Activated CD4-positive, alpha-beta T cell treated with anti-CD3 and anti-CD28 coated beads for 4 hours (primary cell): ENCODE measurements around the gene NF1.
"Not testable (repeated sequence)": the region's sequence is repeated elsewhere in the genome, so short reads cannot be mapped to it uniquely, and the experiment has no call there.

Experiments
- DNase-seq, 2 donors: peaks; one replicate each; pipeline ENCODE4 v3.0.0-alpha.2; 2020

NF1 gene

GRCh38 chr17:31131299-31131698, 36.5 kb downstream of the NF1 start:
- no peak for DNase-seq

DNA sequence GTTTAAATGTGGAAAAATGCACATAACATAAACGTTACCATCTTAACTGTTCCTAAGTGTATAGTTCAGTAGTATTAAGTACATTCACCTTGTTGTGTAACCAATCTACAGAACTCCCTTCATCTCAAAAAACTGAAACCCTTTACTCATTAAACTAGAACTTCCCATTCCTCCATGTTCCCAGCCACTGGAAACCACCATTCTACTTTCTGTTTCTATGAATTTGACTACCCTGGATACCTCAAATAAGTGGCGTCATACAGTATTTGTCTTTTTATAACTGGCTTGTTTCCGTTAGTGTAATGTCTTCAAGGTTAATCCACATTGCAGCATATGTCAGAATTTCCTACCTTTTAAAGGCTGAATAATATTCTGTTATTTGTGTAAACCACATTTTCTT, 38.2 kb downstream of the NF1 start:
- no peak for DNase-seq

- no peak for DNase-seq
Measured at GRCh38 chr17:31134576-31134975, 39.8 kb downstream of the NF1 start.

DNA sequence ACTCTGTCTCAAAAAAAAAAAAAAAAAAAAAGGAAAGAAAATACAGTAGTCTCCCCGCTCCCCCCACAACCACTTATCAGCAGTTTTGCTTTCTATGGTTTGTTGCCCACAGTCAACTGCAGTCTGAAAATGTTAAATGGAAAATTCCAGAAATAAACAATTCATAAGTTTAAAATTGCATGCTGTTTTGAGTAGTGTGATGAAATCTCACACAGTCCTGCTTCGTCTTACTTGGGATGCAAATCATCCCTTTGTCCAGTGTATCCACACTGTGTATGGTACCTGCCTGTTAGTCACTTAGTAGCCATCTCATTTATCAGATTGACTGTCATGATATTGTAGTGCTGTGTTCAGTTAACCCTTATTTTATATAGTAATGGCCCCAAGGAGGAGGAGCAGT, 41.5 kb downstream of the NF1 start:
- no peak for DNase-seq

GRCh38 chr17:31140111-31140510, 45.3 kb downstream of the NF1 start:
- DNase-seq, result no peak

- no peak for DNase-seq
Measured at GRCh38 chr17:31144428-31144827, 49.7 kb downstream of the NF1 start.

DNA sequence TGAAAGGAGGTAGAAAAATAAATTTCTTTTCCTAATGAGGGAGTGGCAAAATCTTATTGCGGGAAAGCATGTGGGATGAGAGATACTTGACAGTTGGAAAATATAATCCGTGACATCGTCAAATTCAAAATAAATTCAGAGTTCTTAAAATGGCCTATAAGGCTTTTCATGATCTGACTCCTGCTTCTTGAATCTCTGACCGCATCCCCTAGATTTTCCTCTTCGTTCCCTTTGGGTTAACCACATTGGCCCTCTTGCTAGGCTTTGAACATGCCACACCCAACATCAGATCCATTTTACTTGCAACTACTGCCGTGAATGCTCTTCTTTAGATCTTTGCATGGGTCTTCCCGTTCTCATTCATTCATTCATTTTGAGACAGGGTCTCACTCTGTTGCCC, 50.1 kb downstream of the NF1 start:
- DNase-seq, result no peak

- DNase-seq, result no peak
Measured at GRCh38 chr17:31147507-31148202, 52.9 kb downstream of the NF1 start.

GRCh38 chr17:31148205-31148604, 53.4 kb downstream of the NF1 start:
- DNase-seq, result no peak

GRCh38 chr17:31152271-31152670, 57.5 kb downstream of the NF1 start:
- no peak for DNase-seq

DNA sequence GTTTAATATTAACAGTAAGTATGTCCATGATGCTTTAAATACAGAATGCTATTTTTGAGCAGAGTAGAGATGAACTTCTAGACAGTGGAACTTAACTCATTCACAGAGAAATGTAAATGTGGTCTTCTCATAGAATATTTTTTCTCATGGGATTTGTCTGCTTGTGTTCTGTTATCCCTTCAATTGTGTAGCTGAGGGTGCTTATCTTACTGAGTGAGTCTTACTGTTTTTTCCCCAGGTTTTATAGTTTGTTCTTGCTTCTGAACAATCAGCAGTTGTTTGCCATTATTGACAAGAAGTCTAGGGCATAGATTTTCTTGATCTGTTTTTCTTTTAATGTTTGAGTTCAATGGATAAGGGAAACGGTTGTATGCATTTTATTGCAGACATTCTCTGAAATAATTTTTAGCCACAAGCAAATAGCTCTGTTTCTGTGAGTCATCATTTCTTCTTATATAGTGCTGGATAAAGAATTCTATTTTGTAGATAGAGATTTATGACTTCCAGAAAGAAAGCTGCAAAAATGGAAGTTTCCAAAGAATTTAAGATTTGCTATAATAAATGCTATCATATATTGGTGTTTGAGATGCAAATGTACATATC, 60.5 kb downstream of the NF1 start:
- no peak for DNase-seq

- no peak for DNase-seq
Measured at GRCh38 chr17:31156326-31156725, 61.5 kb downstream of the NF1 start.

GRCh38 chr17:31156864-31157263, 62.1 kb downstream of the NF1 start:
- DNase-seq, result not testable (repeated sequence)

GRCh38 chr17:31158746-31159377, 64.1 kb downstream of the NF1 start:
- no peak for DNase-seq

DNA sequence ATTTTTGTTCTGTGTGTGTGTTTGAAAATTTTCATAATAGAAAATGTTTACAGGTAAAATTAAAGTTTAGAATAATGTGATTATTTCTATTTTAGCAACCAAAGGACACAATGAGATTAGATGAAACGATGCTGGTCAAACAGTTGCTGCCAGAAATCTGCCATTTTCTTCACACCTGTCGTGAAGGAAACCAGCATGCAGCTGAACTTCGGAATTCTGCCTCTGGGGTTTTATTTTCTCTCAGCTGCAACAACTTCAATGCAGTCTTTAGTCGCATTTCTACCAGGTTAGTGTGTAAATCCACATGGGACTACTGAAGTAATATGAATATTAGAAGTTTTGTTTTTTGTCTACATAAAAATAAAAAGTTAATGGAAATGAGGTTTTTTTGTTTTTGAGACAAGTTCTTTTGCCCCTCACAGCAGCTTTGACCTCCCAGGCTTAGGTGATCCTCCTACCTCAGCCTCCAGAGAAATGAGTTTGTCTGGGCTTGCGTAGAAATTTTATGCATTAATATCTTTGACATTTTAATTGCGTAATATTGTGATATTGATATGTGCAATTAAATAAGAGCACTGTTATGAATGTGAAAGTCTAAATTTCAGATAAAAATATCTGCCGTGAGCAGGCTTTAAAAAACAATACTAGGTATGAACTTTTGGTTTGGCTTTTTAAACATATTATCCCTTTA, 68.5 kb downstream of the NF1 start:
- DNase-seq, result no peak

DNA sequence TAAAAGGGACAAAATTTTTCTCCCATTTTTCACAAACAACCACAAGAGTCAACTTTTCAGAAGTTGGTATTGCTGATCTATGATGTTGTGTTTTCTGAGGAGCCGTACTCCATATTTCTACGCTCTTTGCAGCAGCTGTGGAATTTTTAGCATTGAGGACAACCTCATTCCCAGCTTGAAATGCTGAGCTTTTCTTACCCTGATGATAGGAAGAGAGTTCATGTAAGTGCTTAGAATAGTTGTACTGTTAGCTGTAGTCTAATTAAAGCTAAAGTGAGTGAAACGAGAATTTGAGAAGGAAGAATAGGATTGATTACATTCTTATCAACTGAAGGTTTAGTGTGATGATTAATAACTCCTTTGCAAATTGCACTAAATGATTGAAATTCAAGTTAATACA, 72.3 kb downstream of the NF1 start:
- no peak for DNase-seq

- no peak for DNase-seq
Measured at GRCh38 chr17:31171701-31172100, 76.9 kb downstream of the NF1 start.

DNA sequence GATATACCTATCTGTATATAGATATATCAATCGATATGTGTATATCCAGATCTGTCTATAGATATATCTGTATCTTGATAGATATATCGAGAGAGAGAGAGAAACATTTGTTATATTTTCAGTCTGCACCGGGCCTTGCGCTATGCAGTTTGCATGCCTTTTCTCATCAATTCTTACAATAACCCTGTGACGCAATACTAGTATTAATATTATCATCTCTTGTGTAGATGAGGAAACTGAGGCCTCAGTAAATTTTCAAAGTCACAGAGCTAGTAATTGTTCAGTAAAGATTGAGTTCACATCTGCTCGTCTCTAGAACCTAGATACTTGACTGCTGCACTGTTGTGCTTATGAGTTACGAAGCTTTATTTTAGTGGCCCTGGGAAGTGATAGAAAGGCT, 77.6 kb downstream of the NF1 start:
- DNase-seq, result no peak

DNA sequence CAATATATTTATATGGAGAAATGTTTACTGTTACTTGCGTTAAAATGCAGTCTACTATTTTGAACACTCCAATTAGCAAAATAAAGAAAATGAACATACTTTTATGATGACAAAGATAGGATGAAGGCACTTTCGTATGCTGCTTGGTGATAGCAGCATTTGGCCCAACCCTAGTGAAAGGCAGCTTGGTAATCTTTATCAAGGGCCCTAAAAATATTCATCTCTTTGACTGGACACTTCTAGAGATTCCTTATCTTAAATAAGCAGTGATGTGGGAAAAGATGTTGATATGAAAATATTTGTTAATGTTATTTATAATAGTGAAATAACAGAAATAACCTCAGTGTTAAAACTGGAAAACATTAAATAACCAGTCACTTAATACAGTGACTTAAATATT, 79.4 kb downstream of the NF1 start:
- no peak for DNase-seq

DNA sequence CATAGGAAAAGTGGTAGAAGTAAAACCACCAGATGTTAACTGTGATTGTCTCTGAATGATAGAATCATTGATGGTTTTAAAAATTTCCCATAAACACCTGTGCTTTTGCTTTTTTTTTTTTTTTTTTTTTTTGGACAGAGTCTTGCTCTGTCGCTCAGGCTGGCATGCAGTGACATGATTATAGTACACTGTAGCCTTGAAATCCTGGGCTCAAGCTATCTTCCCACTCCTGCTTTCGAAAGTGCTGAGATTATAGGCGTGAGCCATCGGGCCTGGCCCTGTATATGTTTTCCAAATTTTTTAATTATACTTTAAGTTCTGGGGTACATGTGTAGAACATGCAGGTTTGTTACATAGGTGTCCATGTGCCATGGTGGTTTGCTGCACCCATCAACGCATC, 80.5 kb downstream of the NF1 start:
- no peak for DNase-seq

GRCh38 chr17:31176143-31176542, 81.4 kb downstream of the NF1 start:
- not testable (repeated sequence) for DNase-seq

- not testable (repeated sequence) for DNase-seq
Measured at GRCh38 chr17:31178951-31179350, 84.2 kb downstream of the NF1 start.

- DNase-seq, result no peak
Measured at GRCh38 chr17:31195305-31195704, 100.5 kb downstream of the NF1 start.

- no peak for DNase-seq
Measured at GRCh38 chr17:31198026-31198425, 103.2 kb downstream of the NF1 start.
